H9 (cell line): Measurements from ENCODE around the gene BCO1. TPM values are rescaled to one million over a fixed set of nuclear protein-coding genes. Genes with fewer than 3 reads are reported as not detected.

Source experiments
- DNase-seq: peaks from one replicate; pipeline ENCODE4 v3.0.0-alpha.2; 2017
- H2AFZ ChIP-seq: one replicate; pipeline ENCODE4 v1.6.1; 2013; ENCODE audit warnings: mild to moderate bottlenecking, low read length, control low read depth, moderate library complexity
- H2AK5ac ChIP-seq: 2 replicates; pipeline ENCODE4 v1.6.1; 2013; ENCODE audit warnings: low read length, control low read depth, mixed read lengths; ENCODE audit not compliant: insufficient read length
- H2BK120ac ChIP-seq: one replicate; pipeline ENCODE4 v1.6.1; 2013; ENCODE audit warnings: low read depth, mild to moderate bottlenecking, low read length, control low read depth, inconsistent platforms; ENCODE audit not compliant: poor library complexity, severe bottlenecking
- H2BK12ac ChIP-seq: 2 replicates; pipeline ENCODE4 v1.6.1; 2013; ENCODE audit warnings: low read length, control low read depth, mixed read lengths, low read depth; ENCODE audit not compliant: insufficient read length
- H2BK15ac ChIP-seq: 2 replicates; pipeline ENCODE4 v1.6.1; 2013; ENCODE audit warnings: low read depth, low read length, control low read depth
- H2BK20ac ChIP-seq: one replicate; pipeline ENCODE4 v1.6.1; 2013; ENCODE audit warnings: low read depth, mild to moderate bottlenecking, low read length, control low read depth, inconsistent platforms; ENCODE audit not compliant: poor library complexity, severe bottlenecking
- H2BK5ac ChIP-seq: 2 replicates; pipeline ENCODE4 v1.6.1; 2013; ENCODE audit warnings: low read length, control low read depth, mixed read lengths; ENCODE audit not compliant: insufficient read length
- H3K14ac ChIP-seq: 2 replicates; pipeline ENCODE4 v1.6.1; 2013; ENCODE audit warnings: low read length, control low read depth; ENCODE audit not compliant: insufficient read depth
- H3K18ac ChIP-seq: 2 replicates; pipeline ENCODE4 v1.6.1; 2013; ENCODE audit warnings: low read depth, mild to moderate bottlenecking, mixed read lengths, low read length, control low read depth; ENCODE audit not compliant: insufficient read length
- H3K23ac ChIP-seq: 2 replicates; pipeline ENCODE4 v1.6.1; 2013; ENCODE audit warnings: low read length, control low read depth, mixed read lengths, low read depth; ENCODE audit not compliant: insufficient read length
- H3K23me2 ChIP-seq: 2 replicates; pipeline ENCODE4 v1.6.1; 2013; ENCODE audit warnings: low read depth, mild to moderate bottlenecking, mixed read lengths, low read length, control low read depth; ENCODE audit not compliant: insufficient read length, poor library complexity, severe bottlenecking
- H3K27ac ChIP-seq: 2 replicates; pipeline ENCODE4 v1.5.1; 2013; ENCODE audit warnings: low read length, control low read depth, mixed read lengths, low read depth; ENCODE audit not compliant: insufficient read length
- H3K27me3 ChIP-seq: 2 replicates; pipeline ENCODE4 v1.6.1; 2013; ENCODE audit warnings: low read length, control low read depth, inconsistent platforms; ENCODE audit not compliant: insufficient read depth
- H3K4ac ChIP-seq: 2 replicates; pipeline ENCODE4 v1.6.1; 2013; ENCODE audit warnings: low read depth, mild to moderate bottlenecking, control low read depth, inconsistent platforms, low read length, moderate library complexity
- H3K4me1 ChIP-seq: 2 replicates; pipeline ENCODE4 v1.6.1; 2013; ENCODE audit warnings: low read length, control low read depth, inconsistent platforms; ENCODE audit not compliant: insufficient read depth
- H3K4me2 ChIP-seq: 2 replicates; pipeline ENCODE4 v1.6.1; 2013; ENCODE audit warnings: low read length, control low read depth, mixed read lengths; ENCODE audit not compliant: insufficient read length, insufficient read depth
- H3K56ac ChIP-seq: 2 replicates; pipeline ENCODE4 v1.6.1; 2013; ENCODE audit warnings: low read depth, mild to moderate bottlenecking, mixed read lengths, low read length, control low read depth; ENCODE audit not compliant: insufficient read length
- H3K79me1 ChIP-seq: 2 replicates; pipeline ENCODE4 v1.6.1; 2013; ENCODE audit warnings: low read depth, mild to moderate bottlenecking, moderate library complexity, low read length, control low read depth, inconsistent platforms; ENCODE audit not compliant: insufficient read depth, poor library complexity, severe bottlenecking
- H3K79me2 ChIP-seq: 2 replicates; pipeline ENCODE4 v1.6.1; 2013; ENCODE audit warnings: low read length, control low read depth, inconsistent platforms; ENCODE audit not compliant: insufficient read depth
- H3K9ac ChIP-seq: 2 replicates; pipeline ENCODE4 v1.6.1; 2013; ENCODE audit warnings: low read length, control low read depth, mixed read lengths; ENCODE audit not compliant: insufficient read length; ENCODE audit errors: extremely low read depth
- H3K9me3 ChIP-seq: one replicate; pipeline ENCODE4 v1.6.1; 2013; ENCODE audit warnings: low read depth, low read length, inconsistent platforms; ENCODE audit not compliant: control insufficient read depth
- H3T11ph ChIP-seq: one replicate; pipeline ENCODE4 v1.6.1; 2013; ENCODE audit warnings: mild to moderate bottlenecking, low read length, control low read depth, inconsistent platforms
- H4K20me1 ChIP-seq: one replicate; pipeline ENCODE4 v1.6.1; 2013; ENCODE audit not compliant: control insufficient read depth, insufficient read length, insufficient read depth
- H4K5ac ChIP-seq: 2 replicates; pipeline ENCODE4 v1.6.1; 2013; ENCODE audit warnings: low read depth, mild to moderate bottlenecking, mixed read lengths, low read length, control low read depth; ENCODE audit not compliant: insufficient read length
- H4K8ac ChIP-seq: replicated peaks from 2 replicates; pipeline ENCODE4 v1.6.1; 2013; ENCODE audit warnings: low read length, control low read depth, mixed read lengths, low read depth; ENCODE audit not compliant: insufficient read length
- H4K91ac ChIP-seq: 2 replicates; pipeline ENCODE4 v1.6.1; 2013; ENCODE audit warnings: low read depth, mild to moderate bottlenecking, moderate library complexity, mixed read lengths, low read length, control low read depth; ENCODE audit not compliant: insufficient read length
- H3K27ac Mint-ChIP-seq, 3 experiments: 2 replicates in 2 of 3; 3 replicates in 1 of 3; pipeline ENCODE4 v1.8.0; 2020 to 2021; ENCODE audit warnings: mixed read lengths in 3 of 3, mild to moderate bottlenecking in 1 of 3, moderate library complexity in 1 of 3
- H3K27me3 Mint-ChIP-seq: 2 replicates; pipeline ENCODE4 v1.8.0; 2021; ENCODE audit warnings: low read depth, mild to moderate bottlenecking, moderate library complexity, mixed read lengths
- H3K36me3 Mint-ChIP-seq, 3 experiments: 2 replicates in 2 of 3; 3 replicates in 1 of 3; pipeline ENCODE4 v1.8.0; 2020 to 2021; ENCODE audit warnings: low read depth in 3 of 3, mixed read lengths in 3 of 3; ENCODE audit not compliant: insufficient read depth in 1 of 3
- H3K4me1 Mint-ChIP-seq, 2 experiments: 2 replicates each; pipeline ENCODE4 v1.8.0; 2020; ENCODE audit warnings: mixed read lengths in 2 of 2
- H3K4me3 Mint-ChIP-seq, 2 experiments: 2 replicates in 1 of 2; 3 replicates in 1 of 2; pipeline ENCODE4 v1.8.0; 2020 to 2021; ENCODE audit warnings: mild to moderate bottlenecking in 2 of 2, mixed read lengths in 2 of 2, moderate library complexity in 1 of 2
- H3K9me3 Mint-ChIP-seq, 2 experiments: 2 replicates in 1 of 2; 3 replicates in 1 of 2; pipeline ENCODE4 v1.8.0; 2020; ENCODE audit warnings: mild to moderate bottlenecking in 2 of 2, mixed read lengths in 2 of 2, moderate library complexity in 1 of 2
- WGBS: extraction: QIAGEN DNeasy Blood & Tissue Kit; methylation state at CpG from one replicate; pipeline ENCODE4 v1.1.7; 2013; ENCODE audit warnings: missing lambda C conversion rate, low lambda C conversion rate, mixed read lengths; ENCODE audit not compliant: insufficient read length; ENCODE audit errors: extremely low coverage; 5-methylcytosine and 5-hydroxymethylcytosine counted together
- total RNA-seq: library from RNA; stranded (reverse); gene quantifications from 2 replicates; pipeline ENCODE4 v1.2.1, GENCODE V29; 2021
- TF ChIP-seq, protein P1 (sequence below): fragments of 200-600 bp; sonication (generic); conservative IDR thresholded peaks from 3 replicates; pipeline ENCODE4 v1.8.0; 2021; ENCODE audit warnings: antibody characterized with exemption, mild to moderate bottlenecking

BCO1 gene
- total RNA-seq, 1 experiment from 2014 or later, result not detected

DNA sequence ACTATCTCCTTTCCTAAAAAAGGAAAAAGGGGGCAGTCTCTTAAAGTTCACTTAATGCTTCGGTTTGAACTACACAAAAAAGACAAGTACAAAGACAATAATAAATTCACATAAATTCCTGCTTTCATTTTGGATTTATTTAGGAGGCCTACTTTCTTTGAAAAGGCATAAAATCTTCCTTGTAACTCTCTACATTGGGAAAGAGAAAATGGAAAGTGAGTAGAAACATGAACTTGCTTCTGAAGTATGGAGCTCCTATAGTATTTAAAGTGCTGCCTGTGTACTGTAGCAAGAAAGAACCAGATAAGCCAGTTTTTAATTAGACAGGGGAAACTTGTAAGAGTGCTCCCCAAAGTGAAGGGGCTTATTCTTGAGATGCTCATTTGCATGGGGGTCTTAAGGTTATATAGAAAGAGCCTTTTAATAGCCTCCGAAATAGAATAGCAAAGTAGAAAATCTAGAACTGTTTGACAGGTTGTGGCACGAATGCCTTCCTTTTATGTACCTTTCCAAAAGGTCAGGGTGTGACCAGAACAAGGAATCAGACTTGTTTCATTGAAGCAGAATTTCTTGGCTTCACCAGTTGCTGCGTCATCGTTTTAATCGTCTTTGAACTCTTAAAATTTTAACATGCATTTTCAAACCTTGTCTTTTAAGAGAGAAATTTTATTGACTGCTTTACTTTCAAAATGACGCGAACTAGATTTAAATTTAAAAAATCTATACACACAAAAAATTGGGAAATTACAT is 89.1 kb downstream of the BCO1 start:
- Histone ChIP-seq H3K23ac (no peak overlapping the region), H3K56ac (no peak overlapping the region), H4K8ac (no peak overlapping the region), H3K4me2 (no peak overlapping the region), H4K20me1 (peaks cover 3% of the 10 kb centered on the region), H3K23me2 (no peaks in the 10 kb centered on the region), H3K18ac (no peak overlapping the region), H4K5ac (no peak overlapping the region), H4K91ac (no peak overlapping the region), H2BK120ac (no peak overlapping the region), H2BK20ac (no peak overlapping the region), H3T11ph (no peak overlapping the region), H2BK5ac (no peak overlapping the region), H2BK15ac (no peak overlapping the region), H3K27ac (no peak overlapping the region), H2BK12ac (no peak overlapping the region), H2AFZ (no peak overlapping the region), H2AK5ac (no peak overlapping the region), H3K9me3 (no peaks in the 10 kb centered on the region), H3K4me1 (no peaks in the 10 kb centered on the region), H3K79me2 (peaks cover 9% of the 10 kb centered on the region; the same call in 1 of the 2 replicates), H3K9ac (no peak overlapping the region), H3K4ac (no peak overlapping the region), H3K27me3 (no peaks in the 10 kb centered on the region), H3K79me1 (peaks cover 11% of the 10 kb centered on the region), H3K14ac (no peak overlapping the region)
- DNase-seq, result no peak
- Mint-ChIP-seq H3K9me3 (no peaks in the 10 kb centered on the region; a peak in 1 of 5 replicates), H3K27ac (no peak overlapping the region), H3K27me3 (no peaks in the 10 kb centered on the region), H3K4me3 (no peak overlapping the region), H3K4me1 (peaks cover 3 to 7% of the 10 kb centered on the region in 2 experiments; a peak in 1 of 4 replicates), H3K36me3 (peaks cover 2 to 8% (median 4%) of the 10 kb centered on the region in 3 experiments; a peak in 4 of 7 replicates)
- whole genome bisulfite sequencing, result no CpG with 5 or more reads among the region's 8 CpGs
- TF ChIP-seq, protein P1, sequence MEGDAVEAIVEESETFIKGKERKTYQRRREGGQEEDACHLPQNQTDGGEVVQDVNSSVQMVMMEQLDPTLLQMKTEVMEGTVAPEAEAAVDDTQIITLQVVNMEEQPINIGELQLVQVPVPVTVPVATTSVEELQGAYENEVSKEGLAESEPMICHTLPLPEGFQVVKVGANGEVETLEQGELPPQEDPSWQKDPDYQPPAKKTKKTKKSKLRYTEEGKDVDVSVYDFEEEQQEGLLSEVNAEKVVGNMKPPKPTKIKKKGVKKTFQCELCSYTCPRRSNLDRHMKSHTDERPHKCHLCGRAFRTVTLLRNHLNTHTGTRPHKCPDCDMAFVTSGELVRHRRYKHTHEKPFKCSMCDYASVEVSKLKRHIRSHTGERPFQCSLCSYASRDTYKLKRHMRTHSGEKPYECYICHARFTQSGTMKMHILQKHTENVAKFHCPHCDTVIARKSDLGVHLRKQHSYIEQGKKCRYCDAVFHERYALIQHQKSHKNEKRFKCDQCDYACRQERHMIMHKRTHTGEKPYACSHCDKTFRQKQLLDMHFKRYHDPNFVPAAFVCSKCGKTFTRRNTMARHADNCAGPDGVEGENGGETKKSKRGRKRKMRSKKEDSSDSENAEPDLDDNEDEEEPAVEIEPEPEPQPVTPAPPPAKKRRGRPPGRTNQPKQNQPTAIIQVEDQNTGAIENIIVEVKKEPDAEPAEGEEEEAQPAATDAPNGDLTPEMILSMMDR, result no peak
